ENCODE measurements around the gene SLC24A3. TPM values are rescaled to one million over a fixed set of nuclear protein-coding genes. Genes with fewer than 3 reads are reported as not detected.

The SLC24A3 gene
- total RNA-seq, 2 donors from 2014 or later = 1.4 to 3.7 TPM

GRCh38 chr20:19554666-19555065, 342.2 kb downstream of the SLC24A3 start:
- Histone ChIP-seq H3K4me1 (no peaks in the 10 kb centered on the region), H3K4me3 (no peak overlapping the region), H3K36me3 (no peaks in the 10 kb centered on the region), H3K9me3 (no peaks in the 10 kb centered on the region), H3K27me3 (no peaks in the 10 kb centered on the region), H3K27ac (no peak overlapping the region)
- no peak for TF ChIP-seq CTCF (IDR thresholded peaks at IDR 0.05)
- no peak for DNase-seq (ENCODE audit: low spot score)

- no peaks in the 10 kb centered on the region for H3K27me3 ChIP-seq
- H3K4me3 ChIP-seq = no peak overlapping the region
- no peaks in the 10 kb centered on the region for H3K4me1 ChIP-seq
- H3K9me3 ChIP-seq = no peaks in the 10 kb centered on the region
- H3K27ac ChIP-seq = no peak overlapping the region
- DNase-seq (ENCODE audit: low spot score) = no peak
- no peaks in the 10 kb centered on the region for H3K36me3 ChIP-seq
- no peak for TF ChIP-seq CTCF (IDR thresholded peaks at IDR 0.05)
Measured at GRCh38 chr20:19555726-19556125, 343.3 kb downstream of the SLC24A3 start.

DNA sequence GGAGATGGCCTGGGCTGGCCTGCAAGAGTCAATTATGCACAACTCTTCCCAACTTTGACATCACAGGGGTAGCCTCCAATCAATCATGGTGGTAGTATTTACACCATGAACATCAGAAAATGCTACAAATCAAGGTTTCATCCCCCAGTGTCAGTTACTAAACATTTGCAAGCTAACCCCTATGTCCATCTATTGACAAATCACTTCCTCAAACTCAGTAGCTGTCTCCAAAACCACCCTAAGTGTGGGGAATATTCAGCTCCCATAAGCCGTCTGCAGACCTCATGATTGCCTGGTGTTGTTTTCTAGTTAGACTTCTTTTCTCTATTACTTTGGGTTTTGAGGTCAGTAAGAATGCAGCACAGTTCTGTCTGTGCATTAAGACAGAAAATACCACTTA, 344.8 kb downstream of the SLC24A3 start:
- no peak for TF ChIP-seq CTCF (IDR thresholded peaks at IDR 0.05)
- H3K4me1 ChIP-seq = no peaks in the 10 kb centered on the region
- no peak overlapping the region for H3K27ac ChIP-seq
- H3K9me3 ChIP-seq = no peaks in the 10 kb centered on the region
- H3K4me3 ChIP-seq = no peak overlapping the region
- no peaks in the 10 kb centered on the region for H3K36me3 ChIP-seq
- no peaks in the 10 kb centered on the region for H3K27me3 ChIP-seq
- no peak for DNase-seq (ENCODE audit: low spot score)

DNA sequence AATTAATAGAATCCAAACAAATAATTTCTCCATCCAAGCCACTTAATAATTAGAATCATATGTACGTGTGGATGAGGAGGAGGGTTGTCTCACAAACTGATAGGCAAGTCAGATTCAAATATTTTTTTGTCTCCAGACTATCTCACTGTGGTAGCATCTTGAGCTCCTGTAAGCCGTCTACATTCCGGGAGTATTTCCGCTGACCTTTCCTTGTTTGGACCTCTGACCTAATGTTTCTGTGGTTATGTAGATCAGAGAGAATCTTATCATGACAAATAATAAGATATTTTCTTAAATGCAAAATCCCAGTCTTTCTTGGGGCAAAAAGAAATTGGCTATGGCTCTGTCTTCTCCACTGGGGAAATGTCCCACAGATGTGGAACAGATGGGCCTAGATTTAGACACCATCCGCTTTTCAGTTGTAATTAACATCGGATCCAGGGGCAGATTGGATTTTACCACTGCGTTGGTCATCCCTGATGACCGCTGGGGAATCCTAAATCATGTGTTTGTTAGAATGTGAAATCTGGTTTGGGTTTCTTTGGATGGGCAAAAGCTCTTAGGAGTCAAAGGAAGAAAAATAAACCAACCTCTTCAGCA, 348.5 kb downstream of the SLC24A3 start:
- no peak for TF ChIP-seq CTCF (IDR thresholded peaks at IDR 0.05)
- DNase-seq (ENCODE audit: low spot score) = no peak
- H3K4me1 ChIP-seq = no peaks in the 10 kb centered on the region
- no peaks in the 10 kb centered on the region for H3K9me3 ChIP-seq
- no peak overlapping the region for H3K4me3 ChIP-seq
- no peaks in the 10 kb centered on the region for H3K36me3 ChIP-seq
- no peaks in the 10 kb centered on the region for H3K27me3 ChIP-seq
- no peak overlapping the region for H3K27ac ChIP-seq

DNA sequence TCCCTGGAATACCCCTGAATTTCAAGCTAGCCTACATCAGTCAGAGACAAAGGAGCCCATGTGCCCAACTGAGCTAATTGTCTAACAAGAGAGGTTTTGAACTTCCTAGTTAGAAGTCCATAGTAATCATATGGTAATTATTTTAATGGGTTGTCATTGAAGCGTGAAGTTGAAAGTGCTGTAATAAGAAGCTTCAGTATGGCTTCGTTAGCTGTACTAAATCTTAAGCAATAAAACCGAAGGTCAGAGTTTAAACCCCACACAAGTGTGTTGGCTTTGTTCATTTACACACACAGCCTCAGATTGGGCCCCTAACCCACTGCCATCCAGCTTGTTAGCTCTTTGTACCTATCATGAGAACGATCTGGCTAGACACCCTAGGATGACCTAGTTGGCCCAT, 350.0 kb downstream of the SLC24A3 start:
- H3K4me3 ChIP-seq = no peak overlapping the region
- no peak for TF ChIP-seq CTCF (IDR thresholded peaks at IDR 0.05)
- H3K4me1 ChIP-seq = no peaks in the 10 kb centered on the region
- H3K9me3 ChIP-seq = no peaks in the 10 kb centered on the region
- no peak overlapping the region for H3K27ac ChIP-seq
- H3K36me3 ChIP-seq = no peaks in the 10 kb centered on the region
- H3K27me3 ChIP-seq = no peaks in the 10 kb centered on the region
- DNase-seq (ENCODE audit: low spot score) = no peak

DNA sequence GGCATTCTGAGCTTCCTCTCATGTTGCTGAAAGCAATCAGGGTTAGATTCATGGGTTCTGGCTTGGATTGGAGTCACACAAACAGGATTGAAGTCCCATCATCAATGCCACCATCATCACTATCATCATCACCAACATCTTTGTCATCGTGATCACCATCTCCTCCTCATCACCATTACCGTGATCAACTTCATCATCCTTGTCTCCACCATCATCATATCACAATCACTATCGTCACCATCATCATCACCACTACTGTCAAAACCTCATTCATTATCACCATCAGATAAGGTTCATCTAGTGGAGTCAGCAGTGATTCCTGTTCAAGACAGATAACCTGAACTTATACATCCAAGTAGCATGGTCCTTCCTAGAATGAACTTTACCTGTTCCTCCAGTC, 351.8 kb downstream of the SLC24A3 start:
- no peaks in the 10 kb centered on the region for H3K9me3 ChIP-seq
- H3K27ac ChIP-seq = no peak overlapping the region
- H3K4me1 ChIP-seq = no peaks in the 10 kb centered on the region
- no peak for DNase-seq (ENCODE audit: low spot score)
- no peaks in the 10 kb centered on the region for H3K27me3 ChIP-seq
- H3K36me3 ChIP-seq = no peaks in the 10 kb centered on the region
- TF ChIP-seq CTCF (IDR thresholded peaks at IDR 0.05) = no peak
- H3K4me3 ChIP-seq = no peak overlapping the region
